ENCODE data around the gene CBY2. TPM values are rescaled to one million over a fixed set of nuclear protein-coding genes. Genes with fewer than 3 reads are reported as not detected.

The CBY2 gene
- total and polyA plus RNA-seq, 8 donors: not detected

DNA sequence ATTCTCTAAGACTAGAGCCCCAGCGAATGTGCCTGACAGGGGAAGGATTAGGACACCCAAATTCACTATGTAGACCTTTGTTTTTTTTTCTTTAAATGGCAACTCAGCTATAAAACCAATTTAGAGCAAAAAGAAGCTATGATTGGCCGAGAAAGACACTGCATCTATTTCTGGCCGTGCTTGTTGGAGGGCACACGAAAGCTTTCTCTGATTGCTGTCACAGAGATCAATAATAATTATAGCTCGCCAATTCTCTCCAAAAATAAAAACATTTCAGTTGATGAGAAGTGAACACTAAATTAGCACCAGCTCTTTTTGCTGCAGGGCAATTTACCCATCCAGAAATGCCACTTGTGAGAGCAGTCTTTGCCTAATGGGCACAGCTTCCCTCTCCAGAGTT, 31.2 kb downstream of the CBY2 start:
- no peak overlapping the region for H3K4me3 ChIP-seq
- no peak for ATAC-seq
- no peaks in the 10 kb centered on the region for H3K27me3 ChIP-seq
- H3K4me1 ChIP-seq: peaks cover 0 to 5% (median 3%) of the 10 kb centered on the region in 3 donors
- intact Hi-C loops (cut with DNase I): no loop called here
- TF ChIP-seq, protein P1, sequence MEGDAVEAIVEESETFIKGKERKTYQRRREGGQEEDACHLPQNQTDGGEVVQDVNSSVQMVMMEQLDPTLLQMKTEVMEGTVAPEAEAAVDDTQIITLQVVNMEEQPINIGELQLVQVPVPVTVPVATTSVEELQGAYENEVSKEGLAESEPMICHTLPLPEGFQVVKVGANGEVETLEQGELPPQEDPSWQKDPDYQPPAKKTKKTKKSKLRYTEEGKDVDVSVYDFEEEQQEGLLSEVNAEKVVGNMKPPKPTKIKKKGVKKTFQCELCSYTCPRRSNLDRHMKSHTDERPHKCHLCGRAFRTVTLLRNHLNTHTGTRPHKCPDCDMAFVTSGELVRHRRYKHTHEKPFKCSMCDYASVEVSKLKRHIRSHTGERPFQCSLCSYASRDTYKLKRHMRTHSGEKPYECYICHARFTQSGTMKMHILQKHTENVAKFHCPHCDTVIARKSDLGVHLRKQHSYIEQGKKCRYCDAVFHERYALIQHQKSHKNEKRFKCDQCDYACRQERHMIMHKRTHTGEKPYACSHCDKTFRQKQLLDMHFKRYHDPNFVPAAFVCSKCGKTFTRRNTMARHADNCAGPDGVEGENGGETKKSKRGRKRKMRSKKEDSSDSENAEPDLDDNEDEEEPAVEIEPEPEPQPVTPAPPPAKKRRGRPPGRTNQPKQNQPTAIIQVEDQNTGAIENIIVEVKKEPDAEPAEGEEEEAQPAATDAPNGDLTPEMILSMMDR (IDR thresholded peaks at IDR 0.05): no peak
- no peaks in the 10 kb centered on the region for H3K36me3 ChIP-seq
- no peak for FAIRE-seq
- H3K9me3 ChIP-seq: no peaks in the 10 kb centered on the region
- 82 to 84% methylated on average over 5 of the region's 5 CpGs for WGBS, 2 donors
- DNase-seq: no peak
- H3K27ac ChIP-seq: no peak overlapping the region

DNA sequence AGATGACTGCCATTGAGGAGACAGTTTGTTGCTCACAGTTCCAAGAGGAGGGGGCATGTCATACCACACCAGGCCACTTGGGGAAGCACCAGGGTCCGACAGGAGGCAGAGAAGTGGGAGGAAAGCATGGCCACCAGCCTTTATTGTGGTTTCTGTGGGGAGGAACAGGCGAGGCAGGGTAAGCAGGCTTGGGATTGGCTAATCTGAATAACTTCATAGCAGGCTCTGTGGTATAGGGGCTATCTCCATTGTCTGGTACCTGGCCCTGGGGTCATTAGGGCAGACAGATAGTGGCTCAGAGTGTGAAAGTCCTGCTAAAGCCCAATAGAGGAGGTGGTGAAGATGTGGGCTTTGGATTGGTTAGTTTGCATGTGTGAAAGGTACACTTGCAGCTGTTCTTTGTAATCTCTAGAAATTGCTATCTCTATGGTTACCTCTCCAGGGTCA, 35.5 kb downstream of the CBY2 start:
- DNase-seq (no peak), ATAC-seq (no peak), FAIRE-seq (no peak)
- Histone ChIP-seq H3K9me3 (no peaks in the 10 kb centered on the region), H3K27ac (no peak overlapping the region), H3K27me3 (no peaks in the 10 kb centered on the region), H3K4me1 (no peaks in the 10 kb centered on the region), H3K4me3 (no peak overlapping the region), H3K36me3 (no peaks in the 10 kb centered on the region)
- 54 to 65% methylated on average over 2 of the region's 2 CpGs for WGBS, 2 donors
- intact Hi-C loops (cut with DNase I): no loop called here
- TF ChIP-seq, protein P1 (IDR thresholded peaks at IDR 0.05): no peak

DNA sequence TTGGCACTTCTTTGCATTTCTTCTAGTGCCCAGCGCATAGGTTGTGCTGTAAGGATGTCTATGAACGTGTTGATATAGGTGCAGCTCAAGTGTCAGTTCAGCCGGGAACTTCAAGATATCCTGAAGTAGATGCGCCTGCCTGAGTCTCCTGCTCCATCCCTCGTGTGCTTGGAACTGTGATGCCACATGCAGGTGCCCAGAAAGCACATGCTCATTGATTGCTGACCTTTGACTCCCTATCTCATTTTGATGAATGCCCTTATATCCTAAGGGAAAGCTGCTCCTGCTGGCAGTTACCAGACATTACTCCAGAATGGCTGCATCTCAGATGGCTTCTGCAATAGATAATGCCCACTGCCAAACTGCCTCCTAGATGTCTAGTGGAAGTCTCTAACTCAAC, 40.9 kb downstream of the CBY2 start:
- Histone ChIP-seq H3K27me3 (no peaks in the 10 kb centered on the region), H3K4me3 (no peak overlapping the region), H3K27ac (no peak overlapping the region), H3K4me1 (no peaks in the 10 kb centered on the region), H3K9me3 (no peaks in the 10 kb centered on the region), H3K36me3 (no peaks in the 10 kb centered on the region)
- intact Hi-C loops (cut with DNase I): no loop called here
- FAIRE-seq (no peak), DNase-seq (no peak), ATAC-seq (no peak)
- 81 to 82% methylated on average over 5 of the region's 5 CpGs for WGBS, 2 donors
- TF ChIP-seq, protein P1 (IDR thresholded peaks at IDR 0.05): no peak

DNA sequence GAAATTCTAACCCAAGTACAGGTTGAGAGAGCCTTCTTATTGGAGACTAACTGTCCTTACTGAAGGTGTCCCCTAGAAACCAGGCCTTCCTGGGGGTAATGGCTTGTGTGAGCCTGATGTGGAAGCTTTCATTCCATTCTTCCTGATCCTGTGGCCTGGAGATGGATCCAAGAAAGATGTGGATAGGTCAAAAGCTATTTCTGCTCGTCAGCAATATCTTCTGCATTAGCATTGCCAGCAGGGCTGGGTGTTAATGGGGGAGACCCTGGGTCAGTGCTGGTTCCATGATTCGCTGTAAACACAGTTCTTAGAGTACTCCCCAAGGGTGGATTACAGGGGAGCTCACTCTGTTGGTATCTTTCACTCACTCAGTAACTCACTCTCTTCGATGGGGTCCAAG, 42.9 kb downstream of the CBY2 start:
- WGBS, 2 donors: 64 to 85% methylated on average over 3 of the region's 3 CpGs
- Histone ChIP-seq H3K27me3 (no peaks in the 10 kb centered on the region), H3K36me3 (no peaks in the 10 kb centered on the region), H3K4me1 (no peaks in the 10 kb centered on the region), H3K9me3 (no peaks in the 10 kb centered on the region), H3K27ac (no peak overlapping the region), H3K4me3 (no peak overlapping the region)
- no peak for DNase-seq
- intact Hi-C loops (cut with DNase I): no loop called here
- no peak for FAIRE-seq
- TF ChIP-seq, protein P1 (IDR thresholded peaks at IDR 0.05): no peak
- ATAC-seq: no peak

DNA sequence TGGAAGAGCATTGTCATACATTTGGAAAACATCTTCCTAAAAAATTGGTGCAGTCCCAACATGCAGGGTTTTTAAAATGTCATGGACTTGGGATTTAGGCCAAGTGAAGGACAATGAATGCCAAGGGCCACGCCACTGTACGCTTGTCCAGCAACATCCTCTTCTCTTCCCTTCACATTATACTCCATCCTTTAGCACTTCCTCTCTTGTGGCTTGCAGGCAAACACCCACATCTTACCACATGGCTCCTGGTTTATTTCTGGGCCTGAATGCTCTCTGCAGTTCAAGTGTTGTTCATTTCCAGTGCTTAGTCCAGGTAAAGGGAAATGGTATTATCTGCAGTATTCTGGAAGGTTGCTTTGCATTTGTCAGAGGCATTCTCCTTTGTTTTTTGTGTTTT, 45.0 kb downstream of the CBY2 start:
- H3K27me3 ChIP-seq: no peaks in the 10 kb centered on the region
- no peaks in the 10 kb centered on the region for H3K36me3 ChIP-seq
- ATAC-seq: peak in 1 of 4 donors; percentile 19
- H3K9me3 ChIP-seq: no peaks in the 10 kb centered on the region
- 70 to 74% methylated on average over 2 of the region's 2 CpGs for WGBS, 2 donors
- no peak overlapping the region for H3K27ac ChIP-seq
- no peak for DNase-seq
- H3K4me3 ChIP-seq: no peak overlapping the region
- intact Hi-C loops (cut with DNase I): no loop called here
- no peak for FAIRE-seq
- H3K4me1 ChIP-seq: no peaks in the 10 kb centered on the region
- TF ChIP-seq, protein P1 (IDR thresholded peaks at IDR 0.05): no peak
